A549 treated with AZD9567 at 1 μM for 4 hours (cell line): Measurements from ENCODE around the gene TADA2B. TPM values are rescaled to one million over a fixed set of nuclear protein-coding genes. Genes with fewer than 3 reads are reported as not detected.

Experiments used
- total RNA-seq: library from RNA; stranded (reverse); fragments of 200-300 nt; extraction: Qiagen RNA extraction; gene quantifications from 5 replicates; pipeline ENCODE4 v1.2.3, GENCODE V29; 2022; ENCODE audit not compliant: insufficient read depth

Gene TADA2B
- 12.7 to 17.1 TPM (median 16.4 TPM) in 5 replicates for total RNA-seq

GRCh38 chr4:7043284-7044136 is at the start of gene TADA2B:
TADA2B (plus strand) TSS chr4:7043372; CDS start chr4:7043580, 208 bp downstream.

GRCh38 chr4:7067452-7068278 is 24.5 kb downstream of the TADA2B start, which contains the start of gene GRPEL1:
GRPEL1 (minus strand) TSS chr4:7068064; CDS start chr4:7068032, 32 bp downstream.

Other genes with a start within 250 kb of the TADA2B start
- 34.4 to 41.2 TPM (median 38.2 TPM) in 5 replicates for gene TBC1D14, start 133.5 kb upstream of the TADA2B start, total RNA-seq
- gene GRPEL1, start 24.7 kb downstream of the TADA2B start, total RNA-seq, result 65.0 to 94.8 TPM (median 73.0 TPM) in 5 replicates
- 3.1 to 5.2 TPM (median 4.3 TPM) in 5 replicates for gene SORCS2, start 149.2 kb downstream of the TADA2B start, total RNA-seq